GM18858 (cell line): Measurements from ENCODE around the gene SERTAD2.

ENCODE experiments used
- ATAC-seq: cut with Tn5 transposase; IDR thresholded peaks from one replicate; pipeline ENCODE4 v1.9.1; 2021; ENCODE audit not compliant: unreplicated experiment

The SERTAD2 gene

GRCh38 chr2:64677530-64677929 lies 23.8 kb upstream of the SERTAD2 start:
- no peak for ATAC-seq

- ATAC-seq = no peak
Measured at GRCh38 chr2:64675860-64676259, 22.1 kb upstream of the SERTAD2 start.

- ATAC-seq = no peak
Measured at GRCh38 chr2:64672708-64673107, 19.0 kb upstream of the SERTAD2 start.

- no peak for ATAC-seq
Measured at GRCh38 chr2:64670047-64670446, 16.3 kb upstream of the SERTAD2 start.

- no peak for ATAC-seq
Measured at GRCh38 chr2:64669288-64669687, 15.6 kb upstream of the SERTAD2 start.

GRCh38 chr2:64668542-64668941 lies 14.8 kb upstream of the SERTAD2 start:
- ATAC-seq = no peak

- peak; percentile 24 for ATAC-seq
Measured at GRCh38 chr2:64667535-64667934, 13.8 kb upstream of the SERTAD2 start.

GRCh38 chr2:64666810-64667438 lies 13.2 kb upstream of the SERTAD2 start:
- ATAC-seq = peak; percentile 63

GRCh38 chr2:64665709-64666108 lies 12.0 kb upstream of the SERTAD2 start:
- ATAC-seq = no peak

GRCh38 chr2:64663402-64663801 lies 9.7 kb upstream of the SERTAD2 start:
- ATAC-seq = no peak

- ATAC-seq = peak; percentile 36
Measured at GRCh38 chr2:64661741-64662169, 8.0 kb upstream of the SERTAD2 start.

- no peak for ATAC-seq
Measured at GRCh38 chr2:64659252-64659651, 5.5 kb upstream of the SERTAD2 start.

GRCh38 chr2:64658269-64658668 lies 4.6 kb upstream of the SERTAD2 start:
- ATAC-seq = no peak

GRCh38 chr2:64657411-64657810 lies 3.7 kb upstream of the SERTAD2 start:
- no peak for ATAC-seq

- ATAC-seq = no peak
Measured at GRCh38 chr2:64656379-64656778, 2.7 kb upstream of the SERTAD2 start.

GRCh38 chr2:64655873-64656272 lies 2.2 kb upstream of the SERTAD2 start:
- ATAC-seq = no peak

GRCh38 chr2:64655018-64655664 lies 1.4 kb upstream of the SERTAD2 start:
- ATAC-seq = no peak

GRCh38 chr2:64654063-64654811 lies 524 bp upstream of the SERTAD2 start:
- peak; percentile 22 for ATAC-seq

- ATAC-seq = no peak
Measured at GRCh38 chr2:64652231-64653108, 1.2 kb downstream of the SERTAD2 start.

GRCh38 chr2:64651590-64651989 lies 2.1 kb downstream of the SERTAD2 start:
- no peak for ATAC-seq

- ATAC-seq = no peak
Measured at GRCh38 chr2:64650722-64651338, 2.9 kb downstream of the SERTAD2 start.
